GM12865 (cell line): ENCODE data around the gene ITGA11.

Experiments
- DNase-seq: peaks from one replicate; pipeline ENCODE4 v3.0.0; 2010; ENCODE audit warnings: low read depth
- H3K4me3 ChIP-seq: 2 replicates; pipeline ENCODE4 v1.5.1; 2011; ENCODE audit warnings: mild to moderate bottlenecking, low read depth, low read length, control low read depth
- TF ChIP-seq, protein P1 (sequence below): IDR thresholded peaks from 2 replicates; pipeline ENCODE4 v1.5.1; 2011; ENCODE audit warnings: low read length, control low read depth, low read depth, inconsistent platforms; ENCODE audit not compliant: insufficient read depth; ENCODE audit errors: missing control alignments

ITGA11 gene, protein sequence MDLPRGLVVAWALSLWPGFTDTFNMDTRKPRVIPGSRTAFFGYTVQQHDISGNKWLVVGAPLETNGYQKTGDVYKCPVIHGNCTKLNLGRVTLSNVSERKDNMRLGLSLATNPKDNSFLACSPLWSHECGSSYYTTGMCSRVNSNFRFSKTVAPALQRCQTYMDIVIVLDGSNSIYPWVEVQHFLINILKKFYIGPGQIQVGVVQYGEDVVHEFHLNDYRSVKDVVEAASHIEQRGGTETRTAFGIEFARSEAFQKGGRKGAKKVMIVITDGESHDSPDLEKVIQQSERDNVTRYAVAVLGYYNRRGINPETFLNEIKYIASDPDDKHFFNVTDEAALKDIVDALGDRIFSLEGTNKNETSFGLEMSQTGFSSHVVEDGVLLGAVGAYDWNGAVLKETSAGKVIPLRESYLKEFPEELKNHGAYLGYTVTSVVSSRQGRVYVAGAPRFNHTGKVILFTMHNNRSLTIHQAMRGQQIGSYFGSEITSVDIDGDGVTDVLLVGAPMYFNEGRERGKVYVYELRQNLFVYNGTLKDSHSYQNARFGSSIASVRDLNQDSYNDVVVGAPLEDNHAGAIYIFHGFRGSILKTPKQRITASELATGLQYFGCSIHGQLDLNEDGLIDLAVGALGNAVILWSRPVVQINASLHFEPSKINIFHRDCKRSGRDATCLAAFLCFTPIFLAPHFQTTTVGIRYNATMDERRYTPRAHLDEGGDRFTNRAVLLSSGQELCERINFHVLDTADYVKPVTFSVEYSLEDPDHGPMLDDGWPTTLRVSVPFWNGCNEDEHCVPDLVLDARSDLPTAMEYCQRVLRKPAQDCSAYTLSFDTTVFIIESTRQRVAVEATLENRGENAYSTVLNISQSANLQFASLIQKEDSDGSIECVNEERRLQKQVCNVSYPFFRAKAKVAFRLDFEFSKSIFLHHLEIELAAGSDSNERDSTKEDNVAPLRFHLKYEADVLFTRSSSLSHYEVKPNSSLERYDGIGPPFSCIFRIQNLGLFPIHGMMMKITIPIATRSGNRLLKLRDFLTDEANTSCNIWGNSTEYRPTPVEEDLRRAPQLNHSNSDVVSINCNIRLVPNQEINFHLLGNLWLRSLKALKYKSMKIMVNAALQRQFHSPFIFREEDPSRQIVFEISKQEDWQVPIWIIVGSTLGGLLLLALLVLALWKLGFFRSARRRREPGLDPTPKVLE

DNA sequence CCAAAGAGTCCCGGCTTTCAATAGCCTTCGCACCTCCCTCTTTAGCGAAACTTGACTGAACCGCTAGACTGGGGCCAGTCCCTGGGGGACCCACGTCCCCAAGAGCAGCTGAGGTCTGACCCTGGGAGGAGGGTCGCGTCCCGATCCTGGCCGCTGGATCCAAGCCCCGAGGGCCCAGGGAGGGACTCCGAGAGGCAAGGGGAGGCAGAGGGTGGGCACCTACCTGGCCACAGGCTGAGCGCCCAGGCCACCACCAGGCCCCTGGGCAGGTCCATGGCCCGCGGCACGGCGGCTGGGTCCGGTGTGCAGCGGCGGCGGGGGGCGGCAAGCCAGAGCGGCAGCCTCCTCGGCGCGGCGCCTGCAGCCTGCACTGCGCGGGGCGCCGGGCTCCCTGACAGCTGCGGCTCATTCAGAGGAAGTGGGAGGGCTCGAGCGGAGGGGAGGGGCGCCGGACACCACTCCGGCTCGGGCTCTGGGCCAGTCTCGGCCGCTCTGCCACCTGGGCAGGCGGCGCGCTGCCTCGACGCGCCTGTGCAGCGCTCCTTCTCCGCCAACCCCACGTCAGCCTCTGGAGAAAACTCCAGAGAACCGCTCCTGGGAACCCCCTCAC lies at the start of gene ITGA11:
ITGA11 (minus strand) TSS at position 372 of the 610 bp plus-strand sequence; CDS start at position 275, 97 bp downstream.
- DNase-seq = peak; percentile 21
- TF ChIP-seq, protein P1, sequence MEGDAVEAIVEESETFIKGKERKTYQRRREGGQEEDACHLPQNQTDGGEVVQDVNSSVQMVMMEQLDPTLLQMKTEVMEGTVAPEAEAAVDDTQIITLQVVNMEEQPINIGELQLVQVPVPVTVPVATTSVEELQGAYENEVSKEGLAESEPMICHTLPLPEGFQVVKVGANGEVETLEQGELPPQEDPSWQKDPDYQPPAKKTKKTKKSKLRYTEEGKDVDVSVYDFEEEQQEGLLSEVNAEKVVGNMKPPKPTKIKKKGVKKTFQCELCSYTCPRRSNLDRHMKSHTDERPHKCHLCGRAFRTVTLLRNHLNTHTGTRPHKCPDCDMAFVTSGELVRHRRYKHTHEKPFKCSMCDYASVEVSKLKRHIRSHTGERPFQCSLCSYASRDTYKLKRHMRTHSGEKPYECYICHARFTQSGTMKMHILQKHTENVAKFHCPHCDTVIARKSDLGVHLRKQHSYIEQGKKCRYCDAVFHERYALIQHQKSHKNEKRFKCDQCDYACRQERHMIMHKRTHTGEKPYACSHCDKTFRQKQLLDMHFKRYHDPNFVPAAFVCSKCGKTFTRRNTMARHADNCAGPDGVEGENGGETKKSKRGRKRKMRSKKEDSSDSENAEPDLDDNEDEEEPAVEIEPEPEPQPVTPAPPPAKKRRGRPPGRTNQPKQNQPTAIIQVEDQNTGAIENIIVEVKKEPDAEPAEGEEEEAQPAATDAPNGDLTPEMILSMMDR = no peak
- no peak within 1 kb of the TSS for H3K4me3 ChIP-seq

DNA sequence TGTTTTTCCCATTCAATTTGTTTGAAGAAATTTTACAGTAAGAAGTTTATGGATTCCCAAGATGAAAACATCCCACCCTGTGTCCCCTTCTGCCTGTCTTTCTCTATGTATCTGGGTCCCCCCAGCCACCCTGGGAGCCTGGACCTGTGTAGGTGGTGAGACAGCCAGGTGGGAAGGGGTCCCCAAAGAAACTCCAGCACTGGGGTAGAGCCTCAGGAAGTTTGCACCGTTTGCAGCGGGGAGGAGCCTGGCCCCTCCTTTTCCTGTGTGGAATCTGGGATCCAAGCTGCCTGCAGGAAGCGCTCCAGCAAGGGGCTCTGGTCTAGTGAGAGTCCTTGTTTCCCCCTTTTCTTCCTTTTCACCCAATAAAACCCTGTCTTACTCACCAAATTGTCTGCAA lies 49.4 kb upstream of the ITGA11 start:
- TF ChIP-seq, protein P1 = no peak
- no peak for DNase-seq
- H3K4me3 ChIP-seq = no peak overlapping the region

DNA sequence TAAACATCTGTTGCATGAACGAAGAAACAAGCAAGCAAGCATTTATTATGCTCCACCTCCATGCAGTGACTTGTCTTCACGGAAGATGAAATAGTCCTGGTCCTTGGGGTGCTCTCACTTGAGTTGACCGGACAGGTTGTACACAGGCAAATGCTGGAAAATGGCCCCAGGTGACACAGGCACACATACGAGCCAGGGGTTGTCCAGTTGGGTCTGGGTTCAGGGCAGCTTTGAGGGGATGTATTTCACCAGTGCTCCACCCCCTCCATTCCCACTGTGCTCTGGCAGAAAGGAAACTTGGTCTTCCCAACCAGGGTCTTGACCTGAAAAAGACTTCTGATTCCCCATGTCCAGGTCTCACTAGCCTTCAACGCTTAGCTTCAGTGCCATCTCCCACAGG lies 48.3 kb upstream of the ITGA11 start:
- no peak for DNase-seq
- TF ChIP-seq, protein P1 = no peak
- H3K4me3 ChIP-seq = no peak overlapping the region

DNA sequence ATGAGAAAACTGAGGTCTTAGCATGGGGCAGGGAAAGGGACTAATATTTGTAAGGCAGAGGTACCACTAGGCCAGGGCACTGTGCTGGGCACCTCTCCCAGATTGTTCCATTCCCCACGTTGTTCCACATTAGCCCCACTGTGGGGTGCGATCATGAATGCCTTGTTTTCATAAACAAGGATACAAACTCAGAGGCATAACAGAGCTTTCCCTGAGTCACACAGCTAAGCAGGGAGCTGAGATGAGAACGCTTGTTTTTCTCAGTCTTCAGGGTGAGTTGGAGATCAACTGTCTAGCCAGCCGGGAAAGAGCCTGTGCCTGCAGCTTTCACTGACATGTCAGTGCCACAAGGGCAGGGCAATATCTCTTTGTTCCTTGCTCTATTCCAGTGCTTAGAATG lies 47.9 kb upstream of the ITGA11 start:
- no peak for DNase-seq
- TF ChIP-seq, protein P1 = no peak
- H3K4me3 ChIP-seq = no peak overlapping the region

DNA sequence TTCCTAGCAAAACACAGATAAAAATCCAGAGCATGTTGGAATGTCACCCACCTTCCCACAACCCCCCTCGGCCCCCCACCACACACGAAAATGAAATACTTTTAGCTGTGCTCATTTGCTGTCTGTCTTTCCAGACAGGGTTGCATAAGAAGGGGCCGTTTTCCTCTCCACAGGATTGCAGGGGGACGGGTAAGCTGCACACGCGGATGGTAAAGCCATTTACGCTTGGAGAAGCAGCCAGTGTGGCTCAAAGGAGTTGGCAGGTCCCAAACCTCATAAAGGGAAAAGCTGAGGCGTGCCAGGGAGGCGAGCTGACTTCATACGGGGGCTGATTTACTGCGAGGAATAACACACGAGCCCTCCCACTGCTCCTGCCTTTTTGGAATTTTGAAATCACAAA lies 47.4 kb upstream of the ITGA11 start:
- DNase-seq = no peak
- H3K4me3 ChIP-seq = no peak overlapping the region
- TF ChIP-seq, protein P1 = no peak

DNA sequence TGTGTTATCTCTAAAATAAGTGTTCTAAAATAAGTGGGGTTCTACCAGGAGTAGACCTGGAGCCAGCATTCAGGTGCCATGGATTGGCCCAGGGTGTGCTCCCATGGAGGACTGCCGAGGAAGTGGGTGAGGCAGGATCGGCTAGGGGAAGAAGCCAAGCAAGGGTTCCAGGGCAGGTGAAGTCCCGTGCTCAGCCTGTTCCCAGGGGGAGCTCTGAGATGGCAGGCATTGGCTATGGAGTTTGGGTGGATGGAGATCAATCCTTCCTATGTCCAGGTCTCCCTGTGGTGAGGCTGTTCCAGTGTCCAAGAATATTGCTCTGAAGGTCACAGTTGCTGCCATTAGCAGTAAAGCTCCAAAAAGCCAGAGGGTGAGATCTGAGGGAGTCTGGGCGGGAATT lies 46.9 kb upstream of the ITGA11 start:
- DNase-seq = no peak
- H3K4me3 ChIP-seq = no peak overlapping the region
- TF ChIP-seq, protein P1 = no peak
